A673 (cell line): ENCODE results near the gene P4HTM.

Source experiments
- EZH2 ChIP-seq: fragments of 200-600 bp; sonication (generic); IDR thresholded peaks from 2 replicates; pipeline ENCODE4 v1.6.1; 2017; ENCODE audit warnings: borderline replicate concordance, low read depth, mild to moderate bottlenecking, mixed read lengths, antibody characterized with exemption, low read length; ENCODE audit not compliant: poor library complexity, severe bottlenecking
- TF ChIP-seq, protein P1 (sequence below): fragments of 300-800, 200-600 bp; sonication (generic); conservative IDR thresholded peaks from 2 replicates; pipeline ENCODE4 v1.5.1; 2017; ENCODE audit warnings: low read depth, mild to moderate bottlenecking, antibody characterized with exemption, low read length, moderate library complexity, mixed read lengths

DNA sequence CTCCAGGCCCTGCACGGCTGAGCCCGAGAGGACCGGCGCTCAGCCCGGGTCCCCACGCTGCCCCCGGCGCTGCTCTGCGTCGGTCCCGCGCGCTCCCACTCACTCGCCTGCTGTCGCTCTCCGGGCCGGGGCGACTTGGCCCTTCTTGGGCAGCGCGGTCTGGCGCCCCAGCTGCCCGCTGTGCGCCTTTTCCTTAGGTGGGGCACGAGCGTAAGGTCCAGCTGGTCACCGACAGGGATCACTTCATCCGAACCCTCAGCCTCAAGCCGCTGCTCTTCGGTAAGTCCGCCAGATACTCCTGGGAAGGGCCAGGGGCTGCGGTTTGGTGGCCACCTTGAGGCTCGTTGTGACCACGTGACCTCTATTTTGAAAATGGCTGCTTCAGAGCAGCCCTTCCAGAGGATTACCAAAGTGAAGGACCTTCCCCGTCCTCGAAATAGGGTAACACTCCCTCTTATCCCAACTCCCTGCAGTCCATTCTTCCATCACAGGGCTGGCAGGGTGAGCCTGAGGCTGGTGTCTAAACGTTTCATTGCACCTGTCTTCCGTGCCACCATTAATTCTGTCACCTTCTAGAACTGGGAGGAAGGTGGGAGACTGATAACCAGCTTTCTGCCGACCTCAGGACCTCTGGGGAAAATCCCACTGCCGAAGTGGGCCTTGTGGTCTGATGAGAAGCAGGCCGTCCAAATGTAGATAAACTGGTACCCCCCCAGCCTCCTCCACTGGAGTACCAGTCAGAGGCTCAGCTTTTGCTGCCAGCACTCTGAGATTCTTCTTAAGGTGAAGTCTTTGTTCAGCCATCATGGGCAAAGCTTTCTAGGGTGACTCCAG is 812 bp downstream of the P4HTM start:
- TF ChIP-seq EZH2 = no peak
- TF ChIP-seq, protein P1, sequence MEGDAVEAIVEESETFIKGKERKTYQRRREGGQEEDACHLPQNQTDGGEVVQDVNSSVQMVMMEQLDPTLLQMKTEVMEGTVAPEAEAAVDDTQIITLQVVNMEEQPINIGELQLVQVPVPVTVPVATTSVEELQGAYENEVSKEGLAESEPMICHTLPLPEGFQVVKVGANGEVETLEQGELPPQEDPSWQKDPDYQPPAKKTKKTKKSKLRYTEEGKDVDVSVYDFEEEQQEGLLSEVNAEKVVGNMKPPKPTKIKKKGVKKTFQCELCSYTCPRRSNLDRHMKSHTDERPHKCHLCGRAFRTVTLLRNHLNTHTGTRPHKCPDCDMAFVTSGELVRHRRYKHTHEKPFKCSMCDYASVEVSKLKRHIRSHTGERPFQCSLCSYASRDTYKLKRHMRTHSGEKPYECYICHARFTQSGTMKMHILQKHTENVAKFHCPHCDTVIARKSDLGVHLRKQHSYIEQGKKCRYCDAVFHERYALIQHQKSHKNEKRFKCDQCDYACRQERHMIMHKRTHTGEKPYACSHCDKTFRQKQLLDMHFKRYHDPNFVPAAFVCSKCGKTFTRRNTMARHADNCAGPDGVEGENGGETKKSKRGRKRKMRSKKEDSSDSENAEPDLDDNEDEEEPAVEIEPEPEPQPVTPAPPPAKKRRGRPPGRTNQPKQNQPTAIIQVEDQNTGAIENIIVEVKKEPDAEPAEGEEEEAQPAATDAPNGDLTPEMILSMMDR = no peak
